Ovary (tissue), 3 donors: Measurements from ENCODE around the gene CRTAC1.

Experiments used
- CTCF ChIP-seq, 3 donors: fragments of 450-650 bp in 2 of 3; fragments of 200-600 bp in 1 of 3; IDR thresholded peaks; one replicate each; pipeline versions ENCODE4 v1.5.1 to v1.8.0; 2016 to 2022; ENCODE audit warnings: antibody characterized with exemption in 3 of 3, mild to moderate bottlenecking in 1 of 3
- EP300 ChIP-seq: sonication (generic); formaldehyde crosslinking; IDR thresholded peaks from one replicate; pipeline ENCODE4 v1.6.1; 2017; ENCODE audit warnings: antibody characterized with exemption
- POLR2A ChIP-seq: fragments of 450-650 bp; IDR thresholded peaks from one replicate; pipeline ENCODE4 v1.6.1; 2017; ENCODE audit warnings: antibody characterized with exemption, mild to moderate bottlenecking, moderate library complexity
- donor health status: DM: no; HTN: no; CAD: no.

GRCh38 chr10:97903128-97904017, 127.0 kb downstream of the CRTAC1 start:
- no peak for TF ChIP-seq CTCF (IDR thresholded peaks at IDR 0.05)
- no peak for TF ChIP-seq POLR2A
- TF ChIP-seq EP300, result no peak
